Kidney (tissue), 14 donors: ENCODE data around the gene ZNF624. TPM values are rescaled to one million over a fixed set of nuclear protein-coding genes. Genes with fewer than 3 reads are reported as not detected.

Experiments
- DNase-seq, 5 donors: peaks; one replicate each; pipeline ENCODE4 v3.0.0-alpha.2; 2013 to 2020
- FAIRE-seq: peaks from 2 replicates; lab custom pipeline; 2012; peaks lifted over from hg19 to GRCh38; lab: Jason Lieb, UNC
- H3K27ac ChIP-seq, 2 donors: one replicate each; pipeline ENCODE4 v1.7.0; 2013; ENCODE audit warnings: low read depth in 2 of 2, low read length in 2 of 2, inconsistent platforms in 1 of 2
- H3K27me3 ChIP-seq: one replicate; pipeline ENCODE4 v1.7.1; 2013; ENCODE audit warnings: low read length, inconsistent platforms; ENCODE audit not compliant: control insufficient read depth, insufficient read depth
- H3K36me3 ChIP-seq, 3 donors: one replicate each; pipeline versions ENCODE4 v1.7.0 to v1.7.1; 2013; ENCODE audit warnings: low read length in 3 of 3, control low read depth in 1 of 3, inconsistent platforms in 1 of 3; ENCODE audit not compliant: insufficient read depth in 3 of 3, control insufficient read depth in 2 of 3
- H3K4me1 ChIP-seq, 3 donors: one replicate each; pipeline versions ENCODE4 v1.7.0 to v1.7.1; 2013; ENCODE audit warnings: low read length in 3 of 3, inconsistent platforms in 1 of 3, low read depth in 1 of 3; ENCODE audit not compliant: control insufficient read depth in 2 of 3, insufficient read depth in 2 of 3
- H3K4me3 ChIP-seq, 3 donors: one replicate each; pipeline versions ENCODE4 v1.7.0 to v1.8.1; 2013; ENCODE audit warnings: low read length in 3 of 3, control low read depth in 1 of 3, inconsistent platforms in 1 of 3
- H3K9ac ChIP-seq, 3 donors: one replicate each; pipeline versions ENCODE4 v1.7.0 to v1.7.1; 2013; ENCODE audit warnings: low read length in 3 of 3, control low read depth in 1 of 3, inconsistent platforms in 1 of 3
- H3K9me3 ChIP-seq, 3 donors: one replicate each; pipeline versions ENCODE4 v1.7.0 to v1.7.1; 2013; ENCODE audit warnings: low read length in 3 of 3, control low read depth in 1 of 3, inconsistent platforms in 1 of 3; ENCODE audit not compliant: control insufficient read depth in 2 of 3, insufficient read depth in 1 of 3
- CTCF ChIP-seq: IDR thresholded peaks from 3 replicates; pipeline ENCODE4 v1.5.1; 2012; ENCODE audit warnings: mild to moderate bottlenecking, moderate library complexity, borderline replicate concordance; ENCODE audit not compliant: insufficient read depth; ENCODE audit errors: extremely low read depth
- intact Hi-C: fragments of 100-400 bp; cut with DNase I; formaldehyde crosslinking; loops from one replicate; pipeline ENCODE4 v1.11.1; 2022
- polyA plus RNA-seq: library from polyadenylated mRNA; stranded (reverse); fragments of 350-450 nt; fragmentation: Illumina TruSeq; extraction: RNeasy Lipid Tissue Mini Kit (QIAGEN cat#74804); gene quantifications from one replicate; pipeline ENCODE4 v1.2.3, GENCODE V29; 2014; ENCODE audit warnings: low read depth, low replicate concordance; ENCODE audit not compliant: insufficient read depth
- total RNA-seq: library from RNA; stranded (reverse); fragmentation: NEBNext Ultra II Directional; extraction: Animal tissue kit (Norgen Biotek cat#: 25700); gene quantifications from one replicate; pipeline ENCODE4 v1.2.1, GENCODE V29; 2021
- donor health status: control.
- donor health status: control.
- donor health status: control.
- donor health status: control.
- donor health status: control.
- donor health status: DM: yes; HTN: yes; CAD: no.
- donor health status: Normal renal cell carcinoma (clear cell type).

ZNF624 gene
- total and polyA plus RNA-seq, 2 donors from 2014 or later, result 0.90 to 7.8 TPM

GRCh38 chr17:16622540-16623277 lies 30.9 kb downstream of the ZNF624 start:
- FAIRE-seq (no peak), DNase-seq (no peak)
- H3K36me3 ChIP-seq, result peaks cover 0 to 16% (median 5%) of the 10 kb centered on the region in 3 donors
- H3K9me3 ChIP-seq, result peaks cover 3 to 30% (median 27%) of the 10 kb centered on the region in 3 donors
- H3K27ac ChIP-seq, result no peak overlapping the region
- H3K9ac ChIP-seq, result no peak overlapping the region
- H3K4me1 ChIP-seq, result no peaks in the 10 kb centered on the region
- H3K4me3 ChIP-seq, result no peak overlapping the region
- TF ChIP-seq CTCF, result no peak
- no peaks in the 10 kb centered on the region for H3K27me3 ChIP-seq
- intact Hi-C loops, result no loop called here

- Histone ChIP-seq H3K4me1 (no peaks in the 10 kb centered on the region), H3K27ac (no peak overlapping the region), H3K9me3 (peaks cover 1 to 21% (median 13%) of the 10 kb centered on the region in 3 donors), H3K4me3 (no peak overlapping the region), H3K9ac (no peak overlapping the region), H3K36me3 (no peaks in the 10 kb centered on the region), H3K27me3 (no peaks in the 10 kb centered on the region)
- no peak for TF ChIP-seq CTCF
- DNase-seq (no peak), FAIRE-seq (no peak)
- intact Hi-C loops, result no loop called here
Observed at GRCh38 chr17:16617481-16618060, 36.1 kb downstream of the ZNF624 start.

GRCh38 chr17:16599537-16599936 lies 54.1 kb downstream of the ZNF624 start:
- no peak overlapping the region for H3K9ac ChIP-seq
- no peak overlapping the region for H3K27ac ChIP-seq
- no peaks in the 10 kb centered on the region for H3K9me3 ChIP-seq
- DNase-seq (no peak), FAIRE-seq (no peak)
- H3K27me3 ChIP-seq, result no peaks in the 10 kb centered on the region
- H3K4me3 ChIP-seq, result no peak overlapping the region
- TF ChIP-seq CTCF, result no peak
- no peaks in the 10 kb centered on the region for H3K4me1 ChIP-seq
- intact Hi-C loops, result no loop called here
- no peaks in the 10 kb centered on the region for H3K36me3 ChIP-seq
